H9 (cell line): ENCODE results near the gene MRPS11. TPM values are rescaled to one million over a fixed set of nuclear protein-coding genes. Genes with fewer than 3 reads are reported as not detected.

Experiments used
- DNase-seq: peaks from one replicate; pipeline ENCODE4 v3.0.0-alpha.2; 2017
- H2AFZ ChIP-seq: one replicate; pipeline ENCODE4 v1.6.1; 2013; ENCODE audit warnings: mild to moderate bottlenecking, low read length, control low read depth, moderate library complexity
- H2AK5ac ChIP-seq: 2 replicates; pipeline ENCODE4 v1.6.1; 2013; ENCODE audit warnings: low read length, control low read depth, mixed read lengths; ENCODE audit not compliant: insufficient read length
- H2BK120ac ChIP-seq: one replicate; pipeline ENCODE4 v1.6.1; 2013; ENCODE audit warnings: low read depth, mild to moderate bottlenecking, low read length, control low read depth, inconsistent platforms; ENCODE audit not compliant: poor library complexity, severe bottlenecking
- H2BK12ac ChIP-seq: 2 replicates; pipeline ENCODE4 v1.6.1; 2013; ENCODE audit warnings: low read length, control low read depth, mixed read lengths, low read depth; ENCODE audit not compliant: insufficient read length
- H2BK15ac ChIP-seq: 2 replicates; pipeline ENCODE4 v1.6.1; 2013; ENCODE audit warnings: low read depth, low read length, control low read depth
- H2BK20ac ChIP-seq: one replicate; pipeline ENCODE4 v1.6.1; 2013; ENCODE audit warnings: low read depth, mild to moderate bottlenecking, low read length, control low read depth, inconsistent platforms; ENCODE audit not compliant: poor library complexity, severe bottlenecking
- H2BK5ac ChIP-seq: 2 replicates; pipeline ENCODE4 v1.6.1; 2013; ENCODE audit warnings: low read length, control low read depth, mixed read lengths; ENCODE audit not compliant: insufficient read length
- H3K14ac ChIP-seq: 2 replicates; pipeline ENCODE4 v1.6.1; 2013; ENCODE audit warnings: low read length, control low read depth; ENCODE audit not compliant: insufficient read depth
- H3K18ac ChIP-seq: 2 replicates; pipeline ENCODE4 v1.6.1; 2013; ENCODE audit warnings: low read depth, mild to moderate bottlenecking, mixed read lengths, low read length, control low read depth; ENCODE audit not compliant: insufficient read length
- H3K23ac ChIP-seq: 2 replicates; pipeline ENCODE4 v1.6.1; 2013; ENCODE audit warnings: low read length, control low read depth, mixed read lengths, low read depth; ENCODE audit not compliant: insufficient read length
- H3K23me2 ChIP-seq: 2 replicates; pipeline ENCODE4 v1.6.1; 2013; ENCODE audit warnings: low read depth, mild to moderate bottlenecking, mixed read lengths, low read length, control low read depth; ENCODE audit not compliant: insufficient read length, poor library complexity, severe bottlenecking
- H3K27ac ChIP-seq: 2 replicates; pipeline ENCODE4 v1.5.1; 2013; ENCODE audit warnings: low read length, control low read depth, mixed read lengths, low read depth; ENCODE audit not compliant: insufficient read length
- H3K27me3 ChIP-seq: 2 replicates; pipeline ENCODE4 v1.6.1; 2013; ENCODE audit warnings: low read length, control low read depth, inconsistent platforms; ENCODE audit not compliant: insufficient read depth
- H3K4ac ChIP-seq: 2 replicates; pipeline ENCODE4 v1.6.1; 2013; ENCODE audit warnings: low read depth, mild to moderate bottlenecking, control low read depth, inconsistent platforms, low read length, moderate library complexity
- H3K4me1 ChIP-seq: 2 replicates; pipeline ENCODE4 v1.6.1; 2013; ENCODE audit warnings: low read length, control low read depth, inconsistent platforms; ENCODE audit not compliant: insufficient read depth
- H3K4me2 ChIP-seq: 2 replicates; pipeline ENCODE4 v1.6.1; 2013; ENCODE audit warnings: low read length, control low read depth, mixed read lengths; ENCODE audit not compliant: insufficient read length, insufficient read depth
- H3K56ac ChIP-seq: 2 replicates; pipeline ENCODE4 v1.6.1; 2013; ENCODE audit warnings: low read depth, mild to moderate bottlenecking, mixed read lengths, low read length, control low read depth; ENCODE audit not compliant: insufficient read length
- H3K79me1 ChIP-seq: 2 replicates; pipeline ENCODE4 v1.6.1; 2013; ENCODE audit warnings: low read depth, mild to moderate bottlenecking, moderate library complexity, low read length, control low read depth, inconsistent platforms; ENCODE audit not compliant: insufficient read depth, poor library complexity, severe bottlenecking
- H3K79me2 ChIP-seq: 2 replicates; pipeline ENCODE4 v1.6.1; 2013; ENCODE audit warnings: low read length, control low read depth, inconsistent platforms; ENCODE audit not compliant: insufficient read depth
- H3K9ac ChIP-seq: 2 replicates; pipeline ENCODE4 v1.6.1; 2013; ENCODE audit warnings: low read length, control low read depth, mixed read lengths; ENCODE audit not compliant: insufficient read length; ENCODE audit errors: extremely low read depth
- H3K9me3 ChIP-seq: one replicate; pipeline ENCODE4 v1.6.1; 2013; ENCODE audit warnings: low read depth, low read length, inconsistent platforms; ENCODE audit not compliant: control insufficient read depth
- H3T11ph ChIP-seq: one replicate; pipeline ENCODE4 v1.6.1; 2013; ENCODE audit warnings: mild to moderate bottlenecking, low read length, control low read depth, inconsistent platforms
- H4K20me1 ChIP-seq: one replicate; pipeline ENCODE4 v1.6.1; 2013; ENCODE audit not compliant: control insufficient read depth, insufficient read length, insufficient read depth
- H4K5ac ChIP-seq: 2 replicates; pipeline ENCODE4 v1.6.1; 2013; ENCODE audit warnings: low read depth, mild to moderate bottlenecking, mixed read lengths, low read length, control low read depth; ENCODE audit not compliant: insufficient read length
- H4K8ac ChIP-seq: replicated peaks from 2 replicates; pipeline ENCODE4 v1.6.1; 2013; ENCODE audit warnings: low read length, control low read depth, mixed read lengths, low read depth; ENCODE audit not compliant: insufficient read length
- H4K91ac ChIP-seq: 2 replicates; pipeline ENCODE4 v1.6.1; 2013; ENCODE audit warnings: low read depth, mild to moderate bottlenecking, moderate library complexity, mixed read lengths, low read length, control low read depth; ENCODE audit not compliant: insufficient read length
- H3K27ac Mint-ChIP-seq, 3 experiments: 2 replicates in 2 of 3; 3 replicates in 1 of 3; pipeline ENCODE4 v1.8.0; 2020 to 2021; ENCODE audit warnings: mixed read lengths in 3 of 3, mild to moderate bottlenecking in 1 of 3, moderate library complexity in 1 of 3
- H3K27me3 Mint-ChIP-seq: 2 replicates; pipeline ENCODE4 v1.8.0; 2021; ENCODE audit warnings: low read depth, mild to moderate bottlenecking, moderate library complexity, mixed read lengths
- H3K36me3 Mint-ChIP-seq, 3 experiments: 2 replicates in 2 of 3; 3 replicates in 1 of 3; pipeline ENCODE4 v1.8.0; 2020 to 2021; ENCODE audit warnings: low read depth in 3 of 3, mixed read lengths in 3 of 3; ENCODE audit not compliant: insufficient read depth in 1 of 3
- H3K4me1 Mint-ChIP-seq, 2 experiments: 2 replicates each; pipeline ENCODE4 v1.8.0; 2020; ENCODE audit warnings: mixed read lengths in 2 of 2
- H3K4me3 Mint-ChIP-seq, 2 experiments: 2 replicates in 1 of 2; 3 replicates in 1 of 2; pipeline ENCODE4 v1.8.0; 2020 to 2021; ENCODE audit warnings: mild to moderate bottlenecking in 2 of 2, mixed read lengths in 2 of 2, moderate library complexity in 1 of 2
- H3K9me3 Mint-ChIP-seq, 2 experiments: 2 replicates in 1 of 2; 3 replicates in 1 of 2; pipeline ENCODE4 v1.8.0; 2020; ENCODE audit warnings: mild to moderate bottlenecking in 2 of 2, mixed read lengths in 2 of 2, moderate library complexity in 1 of 2
- WGBS: extraction: QIAGEN DNeasy Blood & Tissue Kit; methylation state at CpG from one replicate; pipeline ENCODE4 v1.1.7; 2013; ENCODE audit warnings: missing lambda C conversion rate, low lambda C conversion rate, mixed read lengths; ENCODE audit not compliant: insufficient read length; ENCODE audit errors: extremely low coverage; 5-methylcytosine and 5-hydroxymethylcytosine counted together
- total RNA-seq: library from RNA; stranded (reverse); gene quantifications from 2 replicates; pipeline ENCODE4 v1.2.1, GENCODE V29; 2021
- TF ChIP-seq, protein P1 (sequence below): fragments of 200-600 bp; sonication (generic); conservative IDR thresholded peaks from 3 replicates; pipeline ENCODE4 v1.8.0; 2021; ENCODE audit warnings: antibody characterized with exemption, mild to moderate bottlenecking

Gene MRPS11
- total RNA-seq, 1 experiment from 2014 or later, result 54.5 TPM

GRCh38 chr15:88487796-88488523, 20.5 kb downstream of the MRPS11 start:
- H3K9ac ChIP-seq, result no peak overlapping the region
- no peaks in the 10 kb centered on the region for H3K9me3 Mint-ChIP-seq
- no peak overlapping the region for H2BK20ac ChIP-seq
- no peak overlapping the region for H3K4me2 ChIP-seq
- no peaks in the 10 kb centered on the region for H3K27me3 ChIP-seq
- H3K27ac ChIP-seq, result no peak overlapping the region
- H2AK5ac ChIP-seq, result no peak overlapping the region
- H4K5ac ChIP-seq, result no peak overlapping the region
- H3K27ac Mint-ChIP-seq, result peak overlapping the region in 1 of 3 experiments; percentile 80; a peak in 2 of 7 replicates
- no peak overlapping the region for H3K56ac ChIP-seq
- H2BK120ac ChIP-seq, result no peak overlapping the region
- H2BK12ac ChIP-seq, result no peak overlapping the region
- no peak for DNase-seq
- no peak overlapping the region for H3T11ph ChIP-seq
- no peaks in the 10 kb centered on the region for H3K23me2 ChIP-seq
- no peak overlapping the region for H4K91ac ChIP-seq
- H3K27me3 Mint-ChIP-seq, result peaks cover 25% of the 10 kb centered on the region
- H3K14ac ChIP-seq, result no peak overlapping the region
- no peaks in the 10 kb centered on the region for H3K79me1 ChIP-seq
- no peak overlapping the region for H3K4me3 Mint-ChIP-seq
- no peak overlapping the region for H2AFZ ChIP-seq
- H2BK5ac ChIP-seq, result no peak overlapping the region
- no peaks in the 10 kb centered on the region for H4K20me1 ChIP-seq
- H4K8ac ChIP-seq, result no peak overlapping the region
- no peaks in the 10 kb centered on the region for H3K36me3 Mint-ChIP-seq
- no peak overlapping the region for H3K23ac ChIP-seq
- H3K9me3 ChIP-seq, result no peaks in the 10 kb centered on the region
- no CpG with 5 or more reads among the region's 11 CpGs for WGBS
- H3K4me1 ChIP-seq, result no peaks in the 10 kb centered on the region; the same call in 1 of the 2 replicates
- no peaks in the 10 kb centered on the region for H3K79me2 ChIP-seq
- TF ChIP-seq, protein P1, sequence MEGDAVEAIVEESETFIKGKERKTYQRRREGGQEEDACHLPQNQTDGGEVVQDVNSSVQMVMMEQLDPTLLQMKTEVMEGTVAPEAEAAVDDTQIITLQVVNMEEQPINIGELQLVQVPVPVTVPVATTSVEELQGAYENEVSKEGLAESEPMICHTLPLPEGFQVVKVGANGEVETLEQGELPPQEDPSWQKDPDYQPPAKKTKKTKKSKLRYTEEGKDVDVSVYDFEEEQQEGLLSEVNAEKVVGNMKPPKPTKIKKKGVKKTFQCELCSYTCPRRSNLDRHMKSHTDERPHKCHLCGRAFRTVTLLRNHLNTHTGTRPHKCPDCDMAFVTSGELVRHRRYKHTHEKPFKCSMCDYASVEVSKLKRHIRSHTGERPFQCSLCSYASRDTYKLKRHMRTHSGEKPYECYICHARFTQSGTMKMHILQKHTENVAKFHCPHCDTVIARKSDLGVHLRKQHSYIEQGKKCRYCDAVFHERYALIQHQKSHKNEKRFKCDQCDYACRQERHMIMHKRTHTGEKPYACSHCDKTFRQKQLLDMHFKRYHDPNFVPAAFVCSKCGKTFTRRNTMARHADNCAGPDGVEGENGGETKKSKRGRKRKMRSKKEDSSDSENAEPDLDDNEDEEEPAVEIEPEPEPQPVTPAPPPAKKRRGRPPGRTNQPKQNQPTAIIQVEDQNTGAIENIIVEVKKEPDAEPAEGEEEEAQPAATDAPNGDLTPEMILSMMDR, result no peak
- H2BK15ac ChIP-seq, result no peak overlapping the region
- no peak overlapping the region for H3K18ac ChIP-seq
- H3K4ac ChIP-seq, result no peak overlapping the region
- H3K4me1 Mint-ChIP-seq, result peaks cover 55 to 64% of the 10 kb centered on the region in 2 experiments
